Common myeloid progenitor, CD34-positive (primary cell): ENCODE results near the gene ANKRD66.

Experiments used
- CTCF ChIA-PET: fragments of 350-600 bp; sonication (Branson Sonifier 250); formaldehyde crosslinking; loops from one replicate; lab custom pipeline; 2021; ENCODE audit warnings: antibody characterized with exemption; lab: Charles Lee
- POLR2A ChIA-PET: fragments of 350-600 bp; sonication (Branson Sonifier 250); formaldehyde crosslinking; loops from one replicate; lab custom pipeline; 2021; ENCODE audit warnings: antibody characterized with exemption; lab: Charles Lee
- DNase-seq, 3 donors: peaks; one replicate each; pipeline versions ENCODE4 v3.0.0 to v3.0.0-alpha.2; 2013
- H3K27ac ChIP-seq, 2 experiments: 1 replicate in 1 of 2; 2 replicates in 1 of 2; pipeline ENCODE4 v1.7.0; 2013; ENCODE audit warnings: inconsistent platforms in 2 of 2, low read length in 2 of 2, mild to moderate bottlenecking in 2 of 2, low read depth in 1 of 2, moderate library complexity in 1 of 2; ENCODE audit not compliant: severe bottlenecking in 2 of 2, insufficient read depth in 1 of 2, poor library complexity in 1 of 2
- H3K27me3 ChIP-seq, 5 experiments: replicated peaks in 2 of 5; 1 replicate in 3 of 5; 2 replicates in 2 of 5; pipeline versions ENCODE4 v1.6.1 to v1.7.0; 2013; ENCODE audit warnings: low read length in 4 of 5, mild to moderate bottlenecking in 2 of 5, moderate library complexity in 2 of 5, inconsistent platforms in 1 of 5; ENCODE audit not compliant: insufficient read depth in 5 of 5, control insufficient read depth in 4 of 5
- H3K36me3 ChIP-seq, 4 experiments: 1 replicate in 2 of 4; 2 replicates in 2 of 4; pipeline versions ENCODE4 v1.6.1 to v1.7.0; 2013; ENCODE audit warnings: low read length in 3 of 4, control low read depth in 1 of 4, mild to moderate bottlenecking in 1 of 4; ENCODE audit not compliant: control insufficient read depth in 4 of 4, insufficient read depth in 4 of 4
- H3K4me1 ChIP-seq, 4 experiments: 1 replicate in 3 of 4; 2 replicates in 1 of 4; pipeline versions ENCODE4 v1.6.1 to v1.7.1; 2013; ENCODE audit warnings: low read length in 3 of 4, mild to moderate bottlenecking in 3 of 4, control low read depth in 1 of 4, inconsistent platforms in 1 of 4, moderate library complexity in 1 of 4; ENCODE audit not compliant: control insufficient read depth in 4 of 4, insufficient read depth in 4 of 4; ENCODE audit errors: control extremely low read depth in 1 of 4
- H3K4me3 ChIP-seq, 7 experiments: 1 replicate in 4 of 7; 2 replicates in 3 of 7; pipeline versions ENCODE4 v1.5.1 to v1.7.0; 2013; ENCODE audit warnings: mild to moderate bottlenecking in 7 of 7, low read length in 6 of 7, moderate library complexity in 6 of 7, inconsistent platforms in 2 of 7, low read depth in 2 of 7, control low read depth in 1 of 7; ENCODE audit not compliant: insufficient read depth in 4 of 7, control insufficient read depth in 1 of 7; ENCODE audit errors: extremely low read depth in 1 of 7
- H3K9me3 ChIP-seq, 5 experiments: 1 replicate in 4 of 5; 2 replicates in 1 of 5; pipeline versions ENCODE4 v1.6.1 to v1.7.1; 2013; ENCODE audit warnings: low read length in 4 of 5, mild to moderate bottlenecking in 2 of 5, inconsistent platforms in 1 of 5, low read depth in 1 of 5, moderate library complexity in 1 of 5; ENCODE audit not compliant: control insufficient read depth in 4 of 5, insufficient read depth in 2 of 5; ENCODE audit errors: control extremely low read depth in 1 of 5
- WGBS: methylation state at CpG from one replicate; pipeline ENCODE4 v1.1.5; 2013; ENCODE audit not compliant: insufficient coverage; 5-methylcytosine and 5-hydroxymethylcytosine counted together

Gene ANKRD66

DNA sequence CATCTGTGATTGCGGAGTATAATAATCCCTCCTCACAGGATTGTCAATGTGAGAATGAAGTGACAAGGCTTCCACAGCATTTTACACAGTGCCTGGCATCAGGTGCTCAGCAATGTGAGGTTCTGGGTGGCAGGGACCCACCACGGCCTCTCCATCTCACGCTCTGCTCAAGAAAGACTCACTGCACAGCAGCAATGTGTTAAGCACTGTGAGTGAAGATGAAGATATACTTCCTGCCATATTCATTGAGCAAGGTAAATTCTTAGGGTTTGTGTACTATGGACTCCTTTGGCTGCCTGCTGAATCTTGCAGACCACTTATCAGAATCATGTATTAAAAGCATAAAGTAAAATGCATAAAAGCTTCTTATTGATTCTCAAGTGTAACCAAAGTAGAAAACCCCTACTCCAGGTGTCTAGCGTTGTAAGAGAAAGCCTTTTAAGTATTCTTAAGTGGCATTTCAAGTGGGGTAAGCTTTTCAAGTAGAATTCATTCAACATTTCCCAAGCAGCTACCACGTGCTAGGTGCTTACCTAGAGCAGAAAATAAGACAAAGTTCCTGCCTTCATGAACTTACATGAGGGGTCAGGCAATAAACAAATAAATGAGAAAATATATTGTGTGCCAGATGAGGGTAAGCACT, 29.5 kb downstream of the ANKRD66 start:
- no peaks in the 10 kb centered on the region for H3K27me3 ChIP-seq
- H3K9me3 ChIP-seq, result no peaks in the 10 kb centered on the region
- ChIA-PET POLR2A (no interaction called here), CTCF (no interaction called here)
- H3K36me3 ChIP-seq, result no peaks in the 10 kb centered on the region
- no peak for DNase-seq
- peaks cover 0 to 26% (median 4%) of the 10 kb centered on the region in 4 experiments for H3K4me1 ChIP-seq
- H3K27ac ChIP-seq, result no peak overlapping the region
- 96% methylated on average over 4 of the region's 5 CpGs for WGBS
- no peak overlapping the region for H3K4me3 ChIP-seq

DNA sequence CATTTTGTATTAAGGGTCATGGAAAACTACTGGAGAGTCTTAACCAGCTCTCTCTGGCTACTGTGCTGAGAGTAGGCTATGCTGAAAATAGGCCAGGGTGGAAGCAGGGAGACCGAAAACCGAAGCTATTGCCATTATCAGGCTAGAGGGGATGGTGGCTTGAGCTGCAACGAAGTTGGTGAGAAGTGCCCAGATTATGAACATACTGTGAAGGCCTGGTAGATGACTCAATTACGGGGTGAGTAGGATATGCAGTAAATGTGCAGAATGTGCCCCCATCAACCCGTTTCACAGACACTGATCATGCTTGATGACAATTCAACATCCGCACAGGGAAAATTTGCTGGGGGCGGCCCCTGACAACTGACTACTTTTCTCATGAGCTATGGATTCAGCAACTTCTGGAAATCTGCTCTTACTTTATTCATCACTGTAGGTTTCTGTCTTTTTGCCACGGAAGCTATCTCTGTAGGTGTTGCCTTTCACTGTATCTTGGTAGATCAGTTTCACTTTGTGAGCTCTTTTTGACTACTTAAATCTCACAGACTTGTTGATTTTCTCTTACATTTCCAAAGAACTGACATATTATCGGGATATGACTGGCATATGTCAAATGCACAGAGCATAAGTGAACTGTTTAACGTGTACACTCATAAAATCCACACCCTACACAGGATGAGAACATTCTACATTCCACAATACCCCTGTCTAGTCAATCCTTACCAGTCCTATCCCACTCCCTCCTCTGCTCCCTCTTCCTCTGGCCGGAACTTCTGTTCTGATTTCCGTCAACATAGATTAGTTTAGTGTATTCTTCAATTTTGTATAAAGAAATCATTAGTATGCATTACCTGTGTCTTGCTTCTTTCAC, 31.0 kb downstream of the ANKRD66 start:
- Histone ChIP-seq H3K27me3 (no peaks in the 10 kb centered on the region), H3K9me3 (no peaks in the 10 kb centered on the region), H3K27ac (no peak overlapping the region), H3K4me1 (peaks cover 0 to 12% (median 2%) of the 10 kb centered on the region in 4 experiments), H3K36me3 (no peaks in the 10 kb centered on the region), H3K4me3 (no peak overlapping the region)
- 97% methylated on average over 10 of the region's 12 CpGs for WGBS
- ChIA-PET CTCF (interaction anchor here (1.3 to 1.6 kb wide), 2 partner anchors 9 to 36 kb away, joined by 3 to 4 read pairs; no protein-coding TSS in a partner anchor), POLR2A (no interaction called here)
- DNase-seq, result no peak

DNA sequence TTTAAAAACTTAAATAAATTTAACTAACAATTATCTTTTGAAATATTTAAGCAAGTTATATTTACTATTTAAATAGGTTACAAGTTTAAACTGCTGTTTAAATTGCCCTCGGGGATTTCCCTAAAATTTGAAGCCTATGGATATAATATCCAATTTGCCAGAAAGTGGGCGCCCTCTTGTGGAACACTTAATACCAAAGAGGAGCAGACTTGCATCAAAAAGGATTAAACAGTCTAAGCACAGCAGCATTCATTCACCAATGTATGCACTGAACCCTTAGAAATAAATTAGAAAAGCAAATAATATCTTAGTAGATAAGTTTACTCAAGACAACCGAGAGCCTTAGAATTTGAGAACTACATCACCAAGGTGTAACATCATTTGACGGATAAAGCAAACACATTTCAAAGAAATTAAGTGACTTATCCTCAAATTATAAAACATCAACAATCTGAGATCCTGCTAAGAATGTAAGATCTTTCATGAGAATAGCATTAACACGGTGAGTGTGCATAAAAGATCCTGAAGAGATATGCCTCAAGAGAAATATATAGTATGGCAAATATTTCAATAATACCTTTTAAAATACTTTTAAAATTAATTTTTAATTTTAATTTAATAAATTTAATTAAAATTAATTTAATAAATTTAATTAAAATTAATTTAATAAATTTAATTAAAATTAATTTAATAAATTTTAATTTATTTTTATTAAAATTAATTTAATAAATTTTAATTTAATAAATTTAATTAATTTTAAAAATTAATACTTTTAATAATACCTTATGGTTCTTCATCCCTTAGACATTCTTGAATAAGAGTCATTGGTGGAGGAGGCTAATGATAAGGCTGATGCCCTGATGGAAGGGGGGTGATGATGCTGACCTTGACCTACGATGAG, 35.0 kb downstream of the ANKRD66 start:
- peak; percentile 69 to 83 (median 79) for DNase-seq
- CTCF ChIA-PET, result interaction anchor here (1.0 kb wide), 1 partner anchor 77 kb away, joined by 3 read pairs; no protein-coding TSS in a partner anchor
- WGBS, result 50% methylated on average over 2 of the region's 6 CpGs
- no peaks in the 10 kb centered on the region for H3K36me3 ChIP-seq
- POLR2A ChIA-PET, result no interaction called here
- H3K4me3 ChIP-seq, result no peak overlapping the region
- no peaks in the 10 kb centered on the region for H3K4me1 ChIP-seq
- no peaks in the 10 kb centered on the region for H3K27me3 ChIP-seq
- no peak overlapping the region for H3K27ac ChIP-seq
- no peaks in the 10 kb centered on the region for H3K9me3 ChIP-seq

DNA sequence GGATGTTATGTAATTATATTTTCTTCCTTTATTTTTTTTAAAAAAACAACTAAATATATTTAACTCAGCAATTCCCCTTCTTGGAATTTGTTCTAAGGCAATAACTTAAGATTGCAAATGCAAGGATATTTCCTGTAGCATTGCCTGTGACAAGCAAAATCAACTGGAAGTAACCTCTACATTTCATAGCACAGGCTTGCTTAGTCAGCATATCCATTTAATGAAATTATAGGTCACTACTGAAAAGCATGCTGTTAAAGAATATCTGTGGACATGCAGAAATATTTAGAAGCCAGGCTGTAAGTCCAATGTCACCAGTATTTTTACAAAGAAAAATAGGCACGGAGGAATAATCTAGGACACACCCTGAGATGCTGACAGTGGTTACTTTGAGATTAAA, 37.8 kb downstream of the ANKRD66 start:
- DNase-seq, result no peak
- H3K9me3 ChIP-seq, result no peaks in the 10 kb centered on the region
- no peaks in the 10 kb centered on the region for H3K4me1 ChIP-seq
- no peaks in the 10 kb centered on the region for H3K36me3 ChIP-seq
- no CpG with 5 or more reads among the region's 1 CpG for WGBS
- POLR2A ChIA-PET, result no interaction called here
- no peak overlapping the region for H3K27ac ChIP-seq
- no peak overlapping the region for H3K4me3 ChIP-seq
- H3K27me3 ChIP-seq, result no peaks in the 10 kb centered on the region
- CTCF ChIA-PET, result no interaction called here

DNA sequence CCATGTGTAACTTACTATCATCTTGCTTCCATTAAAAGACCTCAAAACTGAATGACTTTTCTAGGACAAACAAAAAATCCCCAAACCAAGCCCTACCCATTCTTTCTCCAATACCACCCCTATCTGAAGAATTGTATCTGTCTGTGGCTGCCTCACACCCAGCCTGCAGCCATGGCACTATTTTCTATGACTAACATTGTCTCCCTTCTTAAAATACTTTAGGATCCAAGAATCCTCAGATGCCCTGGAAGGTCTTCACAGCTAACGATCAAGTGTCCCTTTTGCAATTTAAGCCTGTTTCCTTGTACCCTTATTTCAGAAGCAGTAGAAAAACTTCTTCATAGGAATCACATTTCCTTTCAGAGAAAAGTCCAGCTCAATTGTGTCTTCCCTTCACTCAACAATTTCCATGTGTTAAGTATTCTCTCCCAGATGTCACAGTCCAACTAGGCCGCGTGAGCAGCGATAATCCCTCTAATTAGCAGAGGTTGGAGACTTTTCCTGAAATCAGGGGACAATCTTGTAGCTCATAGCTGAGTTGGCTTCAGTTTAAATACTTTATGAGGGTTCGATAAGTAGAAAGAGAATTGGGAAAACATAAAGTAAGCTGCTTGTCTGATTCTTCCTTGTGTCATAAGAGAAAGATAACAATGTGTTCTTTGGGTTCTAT, 41.3 kb downstream of the ANKRD66 start:
- Histone ChIP-seq H3K27me3 (no peaks in the 10 kb centered on the region), H3K36me3 (no peaks in the 10 kb centered on the region), H3K27ac (no peak overlapping the region), H3K4me1 (no peaks in the 10 kb centered on the region), H3K9me3 (no peaks in the 10 kb centered on the region), H3K4me3 (no peak overlapping the region)
- WGBS, result 97% methylated on average over 4 of the region's 5 CpGs
- ChIA-PET POLR2A (no interaction called here), CTCF (no interaction called here)
- DNase-seq, result no peak

DNA sequence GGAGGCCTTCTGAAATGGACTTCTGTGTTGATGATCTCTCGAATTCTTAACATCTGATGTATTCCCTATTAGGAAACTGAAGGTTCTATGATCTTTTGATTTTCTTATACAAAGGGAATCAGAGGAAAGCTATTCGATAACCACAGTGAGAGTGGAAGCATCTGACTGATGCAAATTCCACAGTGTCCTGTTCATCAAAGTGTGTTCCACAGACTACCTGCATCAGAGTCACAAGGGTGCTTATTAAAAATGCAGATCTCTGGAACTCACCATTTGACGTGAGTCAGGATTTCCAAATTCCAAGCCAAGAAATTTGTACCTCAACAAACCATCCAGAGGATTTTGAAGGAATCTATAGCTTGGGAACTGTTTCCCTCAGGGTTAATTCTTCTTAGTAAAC, 42.1 kb downstream of the ANKRD66 start:
- POLR2A ChIA-PET, result no interaction called here
- whole genome bisulfite sequencing, result 100% methylated on average over 3 of the region's 3 CpGs
- CTCF ChIA-PET, result no interaction called here
- no peak for DNase-seq
- Histone ChIP-seq H3K36me3 (no peaks in the 10 kb centered on the region), H3K9me3 (no peaks in the 10 kb centered on the region), H3K4me1 (no peaks in the 10 kb centered on the region), H3K27ac (no peak overlapping the region), H3K4me3 (no peak overlapping the region), H3K27me3 (no peaks in the 10 kb centered on the region)
